Right ventricle myocardium superior (tissue), 1 donor: ENCODE measurements around the gene CWC27. TPM values are rescaled to one million over a fixed set of nuclear protein-coding genes. Genes with fewer than 3 reads are reported as not detected.

Experiments
- ATAC-seq: fragments of 200-7000 bp; cut with Tn5 transposase; one replicate; pipeline ENCODE4 v1.9.1; 2020; ENCODE audit warnings: mild to moderate bottlenecking; ENCODE audit not compliant: poor library complexity
- DNase-seq: peaks from one replicate; pipeline ENCODE4 v3.0.0-alpha.2; 2020
- intact Hi-C: fragments of 100-400 bp; cut with DNase I; formaldehyde crosslinking; loops from one replicate; pipeline ENCODE4 v1.11.2; 2022
- total RNA-seq: library from RNA; stranded (reverse); fragmentation: NEBNext Ultra II Directional; extraction: Animal tissue kit (Norgen Biotek cat#: 25700); gene quantifications from one replicate; pipeline ENCODE4 v1.2.1, GENCODE V29; 2021
- donor health status: DM: no; HTN: yes; CAD: no; lungs with severe emphysema.

The CWC27 gene
- total RNA-seq, 1 donor from 2014 or later, result 22.4 TPM

DNA sequence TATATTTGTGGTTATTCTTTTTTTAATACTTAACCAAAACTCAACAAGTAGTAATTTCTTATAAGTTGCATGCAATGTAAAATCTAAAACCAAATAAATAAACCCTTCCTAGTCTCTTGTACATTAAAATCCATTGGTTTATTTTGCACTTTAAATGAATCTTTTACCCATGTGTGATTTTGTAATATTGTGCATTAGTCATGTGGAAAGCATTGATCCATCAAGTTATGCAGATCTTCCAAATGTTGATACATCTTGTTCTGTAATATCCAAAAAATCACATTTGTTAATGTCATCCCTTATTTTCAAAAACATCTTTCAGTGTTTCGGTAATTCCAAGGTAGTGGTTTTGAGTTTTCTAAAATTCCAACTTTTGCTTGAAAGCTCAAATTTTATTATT, 63.3 kb downstream of the CWC27 start:
- ATAC-seq, result no peak
- intact Hi-C loops, result no loop called here

GRCh38 chr5:64834037-64834436, 65.3 kb downstream of the CWC27 start:
- intact Hi-C loops, result no loop called here
- DNase-seq (no peak), ATAC-seq (no peak)

More for the DNA sequence above, 63.3 kb downstream of the CWC27 start:
- no peak for DNase-seq

GRCh38 chr5:64834611-64835010, 65.9 kb downstream of the CWC27 start:
- intact Hi-C loops, result no loop called here
- ATAC-seq, result no peak
- no peak for DNase-seq

GRCh38 chr5:64835266-64835665, 66.5 kb downstream of the CWC27 start:
- no peak for DNase-seq
- ATAC-seq, result no peak
- intact Hi-C loops, result no loop called here

DNA sequence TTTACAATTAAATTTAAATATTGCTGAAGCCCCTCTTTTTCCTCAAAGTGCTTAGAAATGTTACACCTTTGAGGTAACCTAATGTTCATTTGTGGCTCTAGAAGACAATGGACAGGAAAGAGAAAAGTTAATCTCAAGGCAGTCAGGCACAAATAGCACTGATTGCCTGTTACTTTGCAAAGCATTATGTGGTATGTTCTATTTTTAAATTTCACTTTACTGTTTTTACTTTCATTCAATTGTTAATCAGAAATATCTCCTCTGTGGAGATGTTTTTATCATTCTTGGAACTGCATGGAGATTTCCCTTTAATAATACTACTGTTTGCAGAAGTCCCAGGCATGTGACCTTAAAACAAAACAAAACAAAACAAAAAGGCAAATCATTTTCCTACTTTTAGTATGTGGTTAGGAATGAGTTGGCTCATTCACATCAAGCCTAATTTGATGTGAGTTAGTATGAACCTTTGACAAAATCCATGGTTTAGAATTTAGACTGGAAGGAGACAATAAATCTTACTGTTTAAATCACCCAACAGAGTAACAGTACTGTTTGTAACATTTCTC, 67.5 kb downstream of the CWC27 start:
- DNase-seq, result no peak
- no peak for ATAC-seq
- intact Hi-C loops, result no loop called here

GRCh38 chr5:64836786-64837185, 68.1 kb downstream of the CWC27 start:
- intact Hi-C loops, result no loop called here

DNA sequence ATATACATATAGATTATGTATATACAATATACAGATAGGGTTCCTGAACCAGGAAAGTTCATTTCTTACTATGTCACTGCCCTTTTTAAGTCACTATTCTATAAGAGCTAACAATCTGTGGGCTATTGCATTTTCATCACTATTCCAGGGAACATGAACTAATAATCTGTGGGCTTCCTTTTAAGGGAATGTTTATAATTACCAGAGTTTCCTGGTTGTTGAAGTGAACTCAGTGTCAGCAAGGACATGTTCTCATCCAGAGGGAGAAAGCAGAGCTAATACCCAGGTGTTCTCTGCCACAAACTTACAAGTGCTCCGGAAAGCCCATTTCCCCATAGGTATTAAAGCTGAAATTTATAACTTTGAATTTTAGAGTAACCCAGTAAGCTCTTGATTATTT, 69.6 kb downstream of the CWC27 start:
- ATAC-seq (no peak), DNase-seq (no peak)
- intact Hi-C loops, result no loop called here

More at GRCh38 chr5:64836786-64837185, 68.1 kb downstream of the CWC27 start:
- DNase-seq, result no peak
- no peak for ATAC-seq

- DNase-seq, result no peak
- ATAC-seq, result no peak
- intact Hi-C loops, result no loop called here
Measured at GRCh38 chr5:64838803-64839202, 70.1 kb downstream of the CWC27 start.

GRCh38 chr5:64839936-64840335, 71.2 kb downstream of the CWC27 start:
- DNase-seq, result no peak
- intact Hi-C loops, result no loop called here
- ATAC-seq, result no peak

GRCh38 chr5:64840958-64841357, 72.2 kb downstream of the CWC27 start:
- DNase-seq (no peak), ATAC-seq (no peak)
- intact Hi-C loops, result no loop called here

GRCh38 chr5:64853777-64854176, 85.0 kb downstream of the CWC27 start:
- intact Hi-C loops, result no loop called here
- ATAC-seq (no peak), DNase-seq (no peak)

DNA sequence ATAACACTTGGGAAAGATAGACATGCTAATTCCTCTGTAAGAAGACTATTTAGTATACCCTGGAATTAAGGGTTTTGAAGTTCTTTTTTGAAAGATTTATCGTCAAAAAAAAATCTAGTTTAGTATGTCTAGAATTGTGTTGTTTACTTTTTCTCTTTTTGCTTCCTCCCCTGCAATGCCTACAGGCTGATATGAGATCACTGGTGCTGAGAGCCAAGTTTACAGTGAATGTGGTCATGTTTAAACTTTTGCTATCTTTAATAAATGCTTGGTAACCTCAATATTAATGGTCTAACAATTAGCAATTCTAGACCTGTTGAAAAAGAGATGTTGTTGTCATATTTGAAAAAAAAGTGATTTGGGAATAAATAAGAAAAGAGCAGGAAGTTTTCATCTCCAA, 86.1 kb downstream of the CWC27 start:
- intact Hi-C loops, result no loop called here
- ATAC-seq (no peak), DNase-seq (no peak)

DNA sequence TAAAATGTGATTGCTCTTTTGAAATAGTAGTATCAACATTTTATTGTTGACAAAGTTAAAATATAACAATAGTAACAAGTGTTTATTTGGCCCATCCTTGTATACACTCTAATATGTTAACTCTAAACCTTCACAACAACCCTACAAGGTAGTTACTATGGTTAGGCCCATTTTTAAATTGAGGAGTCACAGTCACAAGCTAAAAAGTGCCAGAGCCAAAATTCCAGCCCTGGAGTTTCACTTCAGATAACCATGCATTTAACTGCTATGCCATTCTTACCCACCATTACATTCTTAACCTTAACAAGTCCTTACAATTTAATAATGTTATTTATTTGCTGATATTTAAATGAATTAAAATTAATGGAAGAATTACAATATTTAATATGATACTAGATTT, 91.2 kb downstream of the CWC27 start:
- DNase-seq, result no peak
- peak; percentile 39 for ATAC-seq
- intact Hi-C loops, result no loop called here

DNA sequence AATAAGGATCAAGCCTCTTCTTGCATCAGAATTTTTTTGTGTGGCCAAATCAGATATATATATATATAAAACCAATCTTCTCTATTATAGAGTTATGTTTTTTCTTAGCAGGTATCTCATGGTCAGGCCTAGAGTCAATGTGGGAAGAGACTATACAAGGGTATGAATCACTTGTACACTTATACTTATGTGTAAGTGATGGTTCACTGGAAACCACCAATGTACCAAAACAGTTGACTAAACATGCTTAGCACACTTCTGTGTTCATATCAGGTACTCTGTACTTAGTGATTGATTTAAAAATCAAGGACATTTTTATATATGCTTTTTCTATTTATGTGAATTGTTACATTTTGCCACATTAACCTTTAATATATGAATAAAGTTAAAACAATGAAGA, 92.6 kb downstream of the CWC27 start:
- no peak for ATAC-seq
- DNase-seq, result no peak
- intact Hi-C loops, result no loop called here

DNA sequence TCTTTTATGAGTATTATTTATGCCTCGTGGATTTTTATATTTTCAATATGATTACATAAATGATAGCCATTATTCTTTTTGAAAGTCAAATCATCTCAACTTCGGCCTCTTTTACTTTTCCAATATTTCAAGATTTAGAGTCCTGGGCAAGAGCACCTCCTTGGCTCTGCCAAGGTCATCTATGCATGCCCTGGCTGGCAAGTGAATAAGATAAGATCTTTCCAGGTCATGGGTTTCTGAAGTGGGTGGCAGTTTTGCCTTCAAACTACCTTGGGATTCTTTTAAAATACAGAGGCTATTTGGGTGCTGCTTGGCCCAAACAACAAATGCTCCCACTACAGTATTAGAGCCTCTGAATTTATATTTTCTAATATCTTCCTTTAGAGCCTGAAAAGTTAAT, 95.4 kb downstream of the CWC27 start:
- ATAC-seq, result no peak
- DNase-seq, result no peak
- intact Hi-C loops, result no loop called here

- intact Hi-C loops, result no loop called here
- ATAC-seq, result no peak
- DNase-seq, result no peak
Measured at GRCh38 chr5:64865662-64866061, 96.9 kb downstream of the CWC27 start.

- intact Hi-C loops, result no loop called here
- no peak for DNase-seq
- ATAC-seq, result no peak
Measured at GRCh38 chr5:64869419-64869818, 100.7 kb downstream of the CWC27 start.

- ATAC-seq (no peak), DNase-seq (no peak)
- intact Hi-C loops, result no loop called here
Measured at GRCh38 chr5:64872044-64872443, 103.3 kb downstream of the CWC27 start.

GRCh38 chr5:64873441-64873840, 104.7 kb downstream of the CWC27 start:
- intact Hi-C loops, result no loop called here
- DNase-seq (no peak), ATAC-seq (no peak)

DNA sequence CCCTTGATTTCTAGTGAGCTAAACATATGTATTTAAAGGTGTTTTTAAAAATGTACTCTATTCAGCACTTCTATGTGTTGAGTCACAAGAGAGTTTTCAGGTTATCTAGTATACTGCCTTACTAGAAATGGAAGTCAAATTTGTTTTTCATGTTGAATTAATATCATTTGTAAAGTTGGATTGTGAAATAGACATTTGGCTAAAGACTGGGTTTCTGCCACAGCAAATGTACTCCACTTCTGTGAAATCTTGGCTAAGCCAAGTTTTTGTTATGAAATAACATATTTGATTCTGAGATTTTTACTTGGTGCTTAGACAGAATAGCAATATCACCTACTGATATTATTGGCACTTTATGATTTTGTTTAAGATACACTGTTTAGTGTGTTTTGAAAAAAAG, 106.0 kb downstream of the CWC27 start:
- intact Hi-C loops, result no loop called here
- DNase-seq (no peak), ATAC-seq (peak; percentile 27)

DNA sequence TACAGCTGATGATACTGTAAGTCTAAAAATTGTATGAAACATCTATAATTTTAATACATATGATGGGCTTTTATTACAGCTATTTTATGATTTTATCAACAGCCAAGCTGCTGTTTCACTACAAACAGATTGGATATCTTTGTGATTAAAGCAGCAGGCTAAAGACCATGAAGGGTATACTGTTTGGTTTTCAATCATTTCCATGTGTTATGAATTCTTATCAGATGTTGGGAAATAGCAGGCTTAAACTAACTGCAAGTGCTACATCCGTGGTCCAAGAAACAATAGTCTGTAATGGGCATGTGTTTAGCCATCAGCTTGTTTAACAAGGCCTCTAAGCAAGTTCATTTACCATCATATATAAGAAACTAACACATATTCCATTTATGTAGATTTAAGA, 107.5 kb downstream of the CWC27 start:
- intact Hi-C loops, result no loop called here
- no peak for DNase-seq
- no peak for ATAC-seq
